ENCODE data around the gene BBS12.
"Not testable (repeated sequence)": the region's sequence is repeated elsewhere in the genome, so short reads cannot be mapped to it uniquely, and the experiment has no call there.

BBS12 gene

GRCh38 chr4:122766353-122766705 is 33.8 kb downstream of the BBS12 start:
- no peak for DNase-seq

DNA sequence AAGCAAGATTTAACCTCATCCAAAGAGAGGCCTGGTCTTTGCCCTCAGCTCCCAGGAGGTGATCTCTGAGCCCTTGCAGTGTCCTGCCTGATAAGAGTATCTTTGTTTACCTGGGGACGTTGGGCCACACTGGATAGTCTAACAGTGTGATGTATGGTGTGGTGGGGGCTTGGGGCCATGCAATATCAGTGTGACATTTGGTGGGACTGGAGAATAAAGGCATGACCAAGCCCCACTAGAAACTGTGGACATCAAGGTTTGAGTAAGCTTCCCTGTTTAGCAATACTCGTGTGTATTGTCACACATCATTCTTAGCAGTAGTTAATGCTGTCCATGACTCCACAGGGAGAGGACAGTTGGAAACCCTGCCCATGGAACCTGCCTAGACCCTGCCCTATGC is 34.4 kb downstream of the BBS12 start:
- DNase-seq = no peak

DNA sequence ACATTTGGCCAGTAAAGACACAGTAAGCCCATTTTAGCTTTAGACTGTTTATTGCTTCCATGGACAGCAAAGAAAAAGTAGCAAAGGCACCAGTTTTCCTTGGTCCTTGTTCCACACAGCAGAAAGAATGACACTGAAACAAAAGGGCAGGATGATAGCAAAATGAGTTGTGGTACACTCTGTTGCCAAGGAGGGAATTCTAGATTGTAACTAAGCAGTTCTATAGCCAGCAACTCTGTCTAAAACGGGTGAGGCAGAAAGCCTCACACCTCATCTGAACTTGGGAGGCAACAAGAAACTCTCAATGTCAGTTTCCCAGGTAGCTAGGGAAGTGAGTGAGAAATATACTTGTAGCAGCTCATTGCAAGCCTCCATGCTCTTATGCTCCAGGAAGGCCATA is 39.2 kb downstream of the BBS12 start:
- no peak for DNase-seq

GRCh38 chr4:122772311-122772710 is 39.8 kb downstream of the BBS12 start:
- DNase-seq = peak; percentile 86

GRCh38 chr4:122772986-122773385 is 40.5 kb downstream of the BBS12 start:
- DNase-seq = no peak

DNA sequence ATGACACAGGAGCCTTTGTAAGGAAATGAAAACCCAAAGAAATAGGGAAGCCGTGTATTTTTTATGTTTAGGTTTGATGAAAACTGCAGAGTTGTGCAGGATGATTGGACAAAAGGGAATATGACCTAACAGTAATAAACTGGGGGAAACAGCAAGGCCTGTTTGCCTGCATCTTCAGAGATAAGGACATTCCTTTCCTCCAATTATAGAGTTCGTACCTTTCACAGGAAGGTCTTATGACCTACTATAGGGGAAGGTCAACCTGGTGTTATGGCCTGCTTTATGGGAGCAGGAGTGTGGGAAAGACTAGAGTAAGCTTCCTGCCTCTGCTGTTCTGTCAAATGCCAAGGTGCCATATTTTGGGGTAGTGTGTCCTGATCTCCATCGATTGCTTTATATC is 42.5 kb downstream of the BBS12 start:
- DNase-seq = no peak

DNA sequence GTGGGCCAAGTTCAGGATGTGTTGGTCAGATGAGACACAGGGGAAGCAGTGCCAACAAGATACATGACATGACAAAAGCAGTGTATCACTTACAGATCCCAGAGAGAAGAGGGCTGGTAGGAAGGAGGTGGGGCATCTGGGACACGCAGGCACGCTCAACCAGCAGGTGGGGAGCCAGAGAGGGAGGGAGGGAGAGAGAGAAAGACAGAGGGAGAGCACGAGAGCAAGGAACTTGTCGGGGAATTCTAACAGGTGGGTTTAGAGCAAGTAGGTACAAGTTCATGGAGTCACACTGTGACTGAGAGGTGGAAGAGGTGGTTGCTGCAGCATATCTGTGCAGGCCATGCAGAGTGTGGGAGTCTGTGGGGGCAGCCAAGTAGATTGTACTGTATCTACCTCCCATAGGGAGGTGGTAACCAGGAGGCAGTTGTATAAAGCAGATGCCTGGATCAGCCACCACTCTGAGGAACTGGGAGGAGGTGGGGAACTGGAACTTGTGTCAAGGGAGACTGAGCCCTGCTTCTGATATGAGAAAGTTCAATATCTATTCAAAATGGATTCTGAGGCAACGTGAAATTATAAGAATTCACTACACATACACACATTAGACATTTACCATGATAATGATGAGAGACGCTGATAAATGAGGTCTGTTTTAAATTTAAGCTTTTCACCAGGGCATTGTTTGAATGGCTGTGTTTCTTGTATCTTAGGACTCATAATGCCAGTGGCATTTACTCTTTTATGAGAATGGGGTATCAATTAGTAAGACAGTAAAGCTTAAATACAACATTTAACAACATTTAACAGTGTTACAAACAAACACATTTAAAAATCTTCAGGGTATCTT is 43.7 kb downstream of the BBS12 start:
- no peak for DNase-seq

- no peak for DNase-seq
These were observed 44.4 kb downstream of the BBS12 start for GRCh38 chr4:122776916-122777315.

DNA sequence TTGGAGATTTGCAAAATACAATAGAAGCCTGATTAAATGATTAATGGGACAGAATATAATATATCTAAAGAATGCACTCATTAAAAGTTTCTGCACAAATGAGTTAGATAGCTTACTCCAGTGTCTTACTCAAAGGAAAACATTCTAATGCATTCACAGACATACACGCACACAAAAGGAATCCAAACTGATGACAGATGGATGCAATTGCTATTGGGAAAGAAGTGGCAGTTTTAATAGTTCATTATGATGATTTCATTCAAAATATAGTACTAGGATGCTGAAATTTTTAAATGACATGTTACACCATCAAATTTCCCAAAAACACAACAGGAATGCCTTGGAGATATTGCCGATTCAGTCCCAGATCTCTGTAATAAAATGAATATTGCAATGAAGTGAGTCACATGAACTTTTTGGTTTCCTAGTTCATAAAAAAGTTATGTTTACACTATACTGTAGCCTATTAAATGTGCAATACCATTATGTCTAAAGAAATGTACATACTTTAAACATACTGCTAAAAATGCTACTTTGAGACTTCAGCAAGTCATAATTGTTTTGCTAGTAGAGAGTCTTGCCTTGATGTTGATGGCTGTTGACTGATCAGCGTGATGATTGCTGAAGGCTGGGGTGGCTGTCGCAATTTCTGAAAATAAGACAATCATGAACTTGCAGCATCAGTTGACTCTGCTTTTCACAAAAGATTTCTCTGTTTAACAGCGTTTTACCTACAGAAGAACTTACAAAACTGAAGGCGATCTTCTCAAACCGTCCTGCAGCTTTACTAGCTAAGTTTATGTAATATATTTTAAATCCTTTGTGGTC is 45.6 kb downstream of the BBS12 start:
- peak; percentile 71 for DNase-seq

DNA sequence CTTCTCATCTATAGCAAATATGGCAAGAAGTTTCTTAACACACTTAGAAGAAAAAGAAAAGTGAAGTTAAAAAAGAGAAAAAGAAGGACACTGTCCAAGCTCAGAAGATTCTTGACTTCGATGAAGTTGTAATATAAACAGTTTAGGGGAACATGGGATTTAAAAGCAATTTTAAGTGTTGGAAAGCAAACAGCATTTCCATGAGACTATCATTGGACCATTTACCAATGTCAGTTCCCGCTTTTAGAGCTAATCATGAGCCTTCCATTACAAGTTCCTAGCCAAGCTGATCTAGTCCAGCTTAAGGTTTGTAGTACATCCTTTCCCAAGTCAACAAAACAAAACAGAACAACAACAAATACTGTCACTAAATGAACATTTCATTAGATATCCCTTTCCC is 49.0 kb downstream of the BBS12 start:
- DNase-seq = no peak

DNA sequence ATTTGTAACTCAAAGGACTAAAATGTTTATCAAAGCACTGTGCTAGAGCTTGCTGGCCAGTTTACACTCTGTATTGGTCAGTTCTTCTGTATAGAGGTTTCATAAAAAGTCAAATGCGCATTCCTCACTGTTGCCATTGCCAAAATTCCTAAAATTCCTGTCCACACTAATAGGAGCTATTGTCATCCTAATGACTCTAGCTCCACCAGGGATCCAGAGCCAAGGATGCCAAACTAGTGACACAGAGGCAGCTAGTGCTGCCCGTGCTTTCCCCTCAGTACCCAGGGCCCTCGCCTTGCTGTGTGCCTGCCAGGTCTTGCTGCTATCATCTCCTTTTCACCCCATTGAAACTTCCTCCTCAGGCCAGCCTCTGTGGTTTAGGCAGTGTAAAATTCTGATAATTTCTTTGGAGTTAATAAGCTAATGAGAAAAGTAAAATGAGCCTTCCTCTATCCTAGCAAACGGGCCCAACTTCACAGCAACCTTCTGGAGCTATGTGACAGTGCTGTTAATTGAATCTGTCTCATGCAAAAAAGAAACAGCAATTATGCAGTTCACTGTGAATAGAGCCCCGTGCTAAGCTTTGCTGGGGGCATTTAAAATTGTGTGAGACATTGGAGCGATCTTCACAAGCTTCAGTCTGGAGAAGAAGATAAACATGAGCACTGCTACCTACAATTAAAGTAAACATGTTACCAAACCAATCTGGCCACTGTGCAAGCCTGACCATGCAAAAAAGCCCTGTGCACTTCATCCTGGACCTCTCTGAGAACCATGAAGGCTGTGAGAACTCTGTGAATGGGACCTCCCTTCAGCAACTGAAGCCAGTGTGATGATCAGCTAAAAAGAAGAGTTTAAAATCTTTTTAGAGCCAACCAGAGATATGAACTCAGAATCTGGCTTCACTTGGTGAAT is 51.1 kb downstream of the BBS12 start:
- peak; percentile 82 for DNase-seq

DNA sequence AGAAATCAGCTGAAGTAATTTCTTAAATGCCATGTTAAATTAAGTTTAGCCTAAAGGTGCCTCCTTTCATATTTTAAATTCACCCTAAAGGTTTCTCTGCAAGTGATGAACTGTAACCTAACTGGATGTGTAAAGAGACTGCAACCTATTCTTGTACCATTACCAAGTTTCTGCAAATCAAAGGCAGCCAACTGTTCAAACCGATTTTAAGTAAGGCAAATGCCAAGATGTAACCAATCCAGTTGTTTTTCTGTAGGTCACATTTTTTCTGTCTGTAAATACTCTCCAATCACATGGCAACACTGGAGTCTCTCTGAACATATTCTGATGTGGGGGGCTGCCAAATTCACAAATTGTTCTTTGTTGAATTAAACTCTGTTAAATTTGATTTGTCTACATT is 51.8 kb downstream of the BBS12 start:
- DNase-seq = no peak

DNA sequence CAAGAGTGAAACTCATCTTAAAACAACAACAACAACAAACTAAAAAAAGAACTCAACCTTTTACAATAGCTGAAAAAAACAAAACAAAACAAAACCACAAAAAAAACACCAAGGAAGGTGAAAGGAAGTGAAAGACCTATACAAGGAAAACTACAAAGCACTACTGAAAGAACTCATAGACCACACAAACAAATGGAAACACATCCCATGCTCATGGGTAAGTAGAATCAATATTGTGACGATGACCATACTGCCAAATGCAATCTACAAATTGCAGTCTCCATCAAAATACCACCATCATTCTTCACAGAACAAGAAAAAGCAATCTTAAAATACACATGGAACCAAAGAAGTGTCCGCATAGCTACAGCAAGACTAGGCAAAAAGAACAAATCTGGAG is 52.6 kb downstream of the BBS12 start:
- DNase-seq = no peak

- DNase-seq = not testable (repeated sequence)
These were observed 53.8 kb downstream of the BBS12 start for GRCh38 chr4:122786296-122786695.

- DNase-seq = not testable (repeated sequence)
These were observed 54.4 kb downstream of the BBS12 start for GRCh38 chr4:122786920-122787319.

DNA sequence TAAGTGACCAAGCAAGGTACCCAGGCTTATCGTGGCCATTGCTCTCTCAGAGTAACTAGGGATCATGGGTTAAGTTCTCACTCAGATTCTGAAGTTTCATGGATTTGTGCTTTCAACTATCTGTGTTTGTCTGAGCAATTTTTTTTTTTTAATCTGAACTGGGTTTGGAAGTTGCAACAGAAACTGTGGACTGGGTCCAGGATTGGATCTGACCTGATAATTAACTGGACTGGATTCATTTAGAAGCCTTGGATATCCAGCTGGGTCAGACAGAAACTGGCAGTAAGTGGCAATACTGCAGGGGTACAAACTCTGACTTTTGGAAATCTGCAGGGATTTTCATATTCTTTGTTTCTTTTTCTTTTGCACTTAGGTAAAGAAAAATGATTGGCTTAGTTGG is 55.4 kb downstream of the BBS12 start:
- no peak for DNase-seq

GRCh38 chr4:122788935-122789334 is 56.4 kb downstream of the BBS12 start:
- DNase-seq = no peak

- DNase-seq = no peak
These were observed 61.3 kb downstream of the BBS12 start for GRCh38 chr4:122793811-122794210.
